ENCODE results near the gene NRSN2.

Gene NRSN2

GRCh38 chr20:341682-342081 is 5.2 kb upstream of the NRSN2 start:
- no peaks in the 10 kb centered on the region for H3K36me3 ChIP-seq (ENCODE audit: insufficient read depth, low read length)
- peaks cover 12% of the 10 kb centered on the region for H3K4me1 ChIP-seq (ENCODE audit: insufficient read depth, low read length, poor library complexity, severe bottlenecking)
- H2AFZ ChIP-seq (ENCODE audit: low read length) = no peak overlapping the region
- H3K9me3 ChIP-seq (ENCODE audit: insufficient read depth, low read depth, low read length) = no peaks in the 10 kb centered on the region
- H3K27me3 ChIP-seq (ENCODE audit: insufficient read depth, low read length, poor library complexity, severe bottlenecking) = no peaks in the 10 kb centered on the region
- no peak overlapping the region for H3K4me2 ChIP-seq (ENCODE audit: low read depth, low read length, poor library complexity, severe bottlenecking)
- H3K9me2 ChIP-seq (replicated peaks; ENCODE audit: low read depth, low read length) = no peaks in the 10 kb centered on the region
- no peak overlapping the region for H3K9ac ChIP-seq (ENCODE audit: low read depth, low read length, poor library complexity, severe bottlenecking)
- no peaks in the 10 kb centered on the region for H3K79me2 ChIP-seq (ENCODE audit: insufficient read depth, low read length)
- TF ChIP-seq, protein P1, sequence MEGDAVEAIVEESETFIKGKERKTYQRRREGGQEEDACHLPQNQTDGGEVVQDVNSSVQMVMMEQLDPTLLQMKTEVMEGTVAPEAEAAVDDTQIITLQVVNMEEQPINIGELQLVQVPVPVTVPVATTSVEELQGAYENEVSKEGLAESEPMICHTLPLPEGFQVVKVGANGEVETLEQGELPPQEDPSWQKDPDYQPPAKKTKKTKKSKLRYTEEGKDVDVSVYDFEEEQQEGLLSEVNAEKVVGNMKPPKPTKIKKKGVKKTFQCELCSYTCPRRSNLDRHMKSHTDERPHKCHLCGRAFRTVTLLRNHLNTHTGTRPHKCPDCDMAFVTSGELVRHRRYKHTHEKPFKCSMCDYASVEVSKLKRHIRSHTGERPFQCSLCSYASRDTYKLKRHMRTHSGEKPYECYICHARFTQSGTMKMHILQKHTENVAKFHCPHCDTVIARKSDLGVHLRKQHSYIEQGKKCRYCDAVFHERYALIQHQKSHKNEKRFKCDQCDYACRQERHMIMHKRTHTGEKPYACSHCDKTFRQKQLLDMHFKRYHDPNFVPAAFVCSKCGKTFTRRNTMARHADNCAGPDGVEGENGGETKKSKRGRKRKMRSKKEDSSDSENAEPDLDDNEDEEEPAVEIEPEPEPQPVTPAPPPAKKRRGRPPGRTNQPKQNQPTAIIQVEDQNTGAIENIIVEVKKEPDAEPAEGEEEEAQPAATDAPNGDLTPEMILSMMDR (conservative IDR thresholded peaks at IDR 0.05; ENCODE audit: low read length) = no peak
- TF ChIP-seq EZH2phosphoT487 (IDR thresholded peaks at IDR 0.05; ENCODE audit: borderline replicate concordance) = no peak
- H3F3A ChIP-seq (ENCODE audit: low read depth) = 0 out of 2 replicates have a peak, but pooled peaks cover 3% of the 10 kb centered on the region
- H3K4me3 ChIP-seq (ENCODE audit: low read length, poor library complexity, severe bottlenecking) = no peak overlapping the region
- H4K20me1 ChIP-seq (ENCODE audit: insufficient read depth, low read length, poor library complexity, severe bottlenecking) = no peaks in the 10 kb centered on the region

DNA sequence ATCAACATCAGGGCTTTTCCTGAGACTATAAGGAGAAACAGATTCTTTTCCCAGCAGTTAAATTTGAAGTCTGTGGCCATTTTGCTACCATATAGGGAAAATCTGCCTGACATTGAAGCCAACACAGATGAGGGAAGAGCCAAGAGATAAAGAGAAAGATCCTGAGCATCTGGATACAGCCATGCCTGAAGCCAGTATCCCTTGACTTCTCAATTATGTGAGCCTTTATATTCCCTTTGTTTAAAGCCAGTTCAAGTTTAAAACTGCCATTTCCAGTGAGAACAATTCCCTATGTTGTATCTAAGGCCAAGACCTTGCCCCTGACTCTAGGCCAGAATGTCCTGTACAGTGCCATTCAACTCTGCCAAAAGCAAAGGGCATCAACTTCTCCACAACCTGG is 3.8 kb upstream of the NRSN2 start:
- no peaks in the 10 kb centered on the region for H4K20me1 ChIP-seq (ENCODE audit: insufficient read depth, low read length, poor library complexity, severe bottlenecking)
- H3K9me3 ChIP-seq (ENCODE audit: insufficient read depth, low read depth, low read length) = no peaks in the 10 kb centered on the region
- peaks cover 8% of the 10 kb centered on the region for H3K4me1 ChIP-seq (ENCODE audit: insufficient read depth, low read length, poor library complexity, severe bottlenecking)
- 0 out of 2 replicates have a peak, but pooled peaks cover 3% of the 10 kb centered on the region for H3F3A ChIP-seq (ENCODE audit: low read depth)
- H3K9ac ChIP-seq (ENCODE audit: low read depth, low read length, poor library complexity, severe bottlenecking) = no peak overlapping the region
- H3K36me3 ChIP-seq (ENCODE audit: insufficient read depth, low read length) = no peaks in the 10 kb centered on the region
- H3K27me3 ChIP-seq (ENCODE audit: insufficient read depth, low read length, poor library complexity, severe bottlenecking) = no peaks in the 10 kb centered on the region
- H2AFZ ChIP-seq (ENCODE audit: low read length) = no peak overlapping the region
- no peak for TF ChIP-seq EZH2phosphoT487 (IDR thresholded peaks at IDR 0.05; ENCODE audit: borderline replicate concordance)
- TF ChIP-seq, protein P1 (conservative IDR thresholded peaks at IDR 0.05; ENCODE audit: low read length) = no peak
- H3K4me3 ChIP-seq (ENCODE audit: low read length, poor library complexity, severe bottlenecking) = no peak overlapping the region
- H3K9me2 ChIP-seq (replicated peaks; ENCODE audit: low read depth, low read length) = no peaks in the 10 kb centered on the region
- no peak overlapping the region for H3K4me2 ChIP-seq (ENCODE audit: low read depth, low read length, poor library complexity, severe bottlenecking)
- no peaks in the 10 kb centered on the region for H3K79me2 ChIP-seq (ENCODE audit: insufficient read depth, low read length)

DNA sequence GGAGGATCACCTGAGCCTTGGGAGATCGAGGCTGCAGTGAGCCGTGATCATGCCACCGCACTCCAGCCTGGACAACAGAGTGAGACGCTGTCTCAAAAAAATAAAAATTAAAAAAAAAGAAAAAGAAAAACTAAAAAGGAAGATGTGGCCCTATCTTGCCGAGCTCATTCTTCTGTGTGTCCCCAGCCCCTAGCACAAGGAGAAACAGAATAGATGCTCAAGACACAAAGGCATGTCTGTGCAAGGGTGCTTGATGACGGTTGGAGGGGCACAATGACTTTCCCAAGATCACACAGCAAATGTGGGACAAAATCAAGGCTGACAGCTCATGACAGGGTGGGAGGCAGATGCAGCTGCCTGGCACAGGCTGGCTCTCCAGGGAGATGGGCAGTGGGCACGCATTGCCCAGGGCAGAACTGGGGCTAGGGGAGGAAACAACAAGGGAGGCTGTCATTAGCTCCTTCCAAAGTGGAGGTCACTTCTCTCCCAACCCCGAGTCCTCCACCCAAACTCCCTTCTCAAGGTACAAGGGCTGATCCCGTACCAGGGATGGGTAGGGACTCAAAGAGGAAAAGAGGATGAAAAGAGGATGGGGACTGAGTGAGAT is 775 bp upstream of the NRSN2 start:
- Histone ChIP-seq H3K4me3 (ENCODE audit: low read length, poor library complexity, severe bottlenecking) (no peak overlapping the region), H3K4me1 (ENCODE audit: insufficient read depth, low read length, poor library complexity, severe bottlenecking) (peaks cover 15% of the 10 kb centered on the region), H3K4me2 (ENCODE audit: low read depth, low read length, poor library complexity, severe bottlenecking) (no peak overlapping the region), H3K27me3 (ENCODE audit: insufficient read depth, low read length, poor library complexity, severe bottlenecking) (no peaks in the 10 kb centered on the region), H4K20me1 (ENCODE audit: insufficient read depth, low read length, poor library complexity, severe bottlenecking) (no peaks in the 10 kb centered on the region), H3K79me2 (ENCODE audit: insufficient read depth, low read length) (no peaks in the 10 kb centered on the region), H2AFZ (ENCODE audit: low read length) (no peak overlapping the region), H3K9me2 (replicated peaks; ENCODE audit: low read depth, low read length) (no peaks in the 10 kb centered on the region), H3K9me3 (ENCODE audit: insufficient read depth, low read depth, low read length) (no peaks in the 10 kb centered on the region), H3F3A (ENCODE audit: low read depth) (0 out of 2 replicates have a peak, but pooled peaks cover 3% of the 10 kb centered on the region), H3K9ac (ENCODE audit: low read depth, low read length, poor library complexity, severe bottlenecking) (no peak overlapping the region), H3K36me3 (ENCODE audit: insufficient read depth, low read length) (no peaks in the 10 kb centered on the region)
- TF ChIP-seq, protein P1 (conservative IDR thresholded peaks at IDR 0.05; ENCODE audit: low read length) = no peak
- no peak for TF ChIP-seq EZH2phosphoT487 (IDR thresholded peaks at IDR 0.05; ENCODE audit: borderline replicate concordance)

All from Loucy (cell line).